OCI-LY1 (cell line): ENCODE data around the gene FHL2.

Experiments used
- H2AFZ ChIP-seq: fragments of 200-600 bp; sonication (generic), shearing (Covaris generic); 2 replicates; pipeline ENCODE4 v1.6.0; 2014; ENCODE audit warnings: antibody characterized with exemption, mild to moderate bottlenecking, low read length
- H3F3A ChIP-seq: fragments of 200-600 bp; sonication (generic), shearing (Covaris generic); 2 replicates; pipeline ENCODE4 v1.6.0; 2014; ENCODE audit warnings: mild to moderate bottlenecking, antibody characterized with exemption, low read length, moderate library complexity; ENCODE audit not compliant: insufficient read depth
- H3K27ac ChIP-seq: fragments of 200-600 bp; sonication (generic); 2 replicates; pipeline ENCODE4 v1.5.1; 2014; ENCODE audit warnings: low read length, mixed run types, mild to moderate bottlenecking, low read depth; ENCODE audit not compliant: poor library complexity, severe bottlenecking
- H3K27me3 ChIP-seq: fragments of 200-600 bp; sonication (generic); 2 replicates; pipeline ENCODE4 v1.6.0; 2014; ENCODE audit warnings: antibody characterized with exemption, mild to moderate bottlenecking, low read length, moderate library complexity; ENCODE audit not compliant: insufficient read depth
- H3K36me3 ChIP-seq: fragments of 200-600 bp; sonication (generic); 2 replicates; pipeline ENCODE4 v1.6.1; 2014; ENCODE audit warnings: mild to moderate bottlenecking, antibody characterized with exemption, low read length, moderate library complexity, mixed read lengths; ENCODE audit not compliant: insufficient read depth
- H3K4me1 ChIP-seq: fragments of 200-600 bp; sonication (generic); 2 replicates; pipeline ENCODE4 v1.5.1; 2014; ENCODE audit warnings: mild to moderate bottlenecking, low read length, moderate library complexity; ENCODE audit not compliant: insufficient read depth, severe bottlenecking
- H3K4me2 ChIP-seq: fragments of 200-600 bp; sonication (generic), shearing (Covaris generic); 2 replicates; pipeline ENCODE4 v1.6.1; 2014; ENCODE audit warnings: low read length
- H3K4me3 ChIP-seq: fragments of 200-600 bp; sonication (generic); 2 replicates; pipeline ENCODE4 v1.5.1; 2014; ENCODE audit warnings: low read length, low read depth, mild to moderate bottlenecking, mixed read lengths; ENCODE audit not compliant: poor library complexity, severe bottlenecking
- H3K79me2 ChIP-seq: fragments of 200-600 bp; shearing (Covaris generic); 2 replicates; pipeline ENCODE4 v1.6.1; 2016; ENCODE audit warnings: mixed run types, low read length, mixed read lengths; ENCODE audit not compliant: insufficient read depth
- H3K9ac ChIP-seq: fragments of 200-600 bp; sonication (generic), shearing (Covaris generic); 2 replicates; pipeline ENCODE4 v1.6.1; 2014; ENCODE audit warnings: mild to moderate bottlenecking, low read length, mixed read lengths
- H3K9me2 ChIP-seq: fragments of 200-600 bp; sonication (generic), shearing (Covaris generic); 2 replicates; pipeline ENCODE4 v1.6.1; 2014; ENCODE audit warnings: low read depth, mild to moderate bottlenecking, low read length, mixed read lengths
- H3K9me3 ChIP-seq: fragments of 200-600 bp; shearing (Covaris generic); 2 replicates; pipeline ENCODE4 v1.6.1; 2014; ENCODE audit warnings: low read length, mixed read lengths
- H4K20me1 ChIP-seq: fragments of 200-600 bp; sonication (generic), shearing (Covaris generic); 2 replicates; pipeline ENCODE4 v1.6.0; 2016; ENCODE audit warnings: mild to moderate bottlenecking, low read length; ENCODE audit not compliant: insufficient read depth
- CTCF ChIP-seq: fragments of 200-600 bp; sonication (generic), shearing (Covaris generic); IDR thresholded peaks from 2 replicates; pipeline ENCODE4 v1.5.1; 2017; ENCODE audit warnings: mild to moderate bottlenecking, antibody characterized with exemption, low read length, moderate library complexity, mixed read lengths
- EZH2 ChIP-seq: fragments of 200-600 bp; sonication (generic), shearing (Covaris generic); IDR thresholded peaks from 2 replicates; pipeline ENCODE4 v1.8.0; 2017; ENCODE audit warnings: borderline replicate concordance, mixed run types, mild to moderate bottlenecking, antibody characterized with exemption, low read length, moderate library complexity, mixed read lengths

The FHL2 gene

GRCh38 chr2:105438104-105438929, 39.5 kb upstream of the FHL2 start:
- H3K36me3 ChIP-seq, result no peaks in the 10 kb centered on the region
- no peaks in the 10 kb centered on the region for H3K79me2 ChIP-seq
- H3K4me1 ChIP-seq, result no peaks in the 10 kb centered on the region
- no peaks in the 10 kb centered on the region for H4K20me1 ChIP-seq
- H3F3A ChIP-seq, result no peaks in the 10 kb centered on the region
- no peak overlapping the region for H3K27ac ChIP-seq
- H3K9me3 ChIP-seq, result no peaks in the 10 kb centered on the region
- TF ChIP-seq EZH2 (no peak), CTCF (no peak)
- H3K27me3 ChIP-seq, result no peaks in the 10 kb centered on the region
- no peaks in the 10 kb centered on the region for H3K9me2 ChIP-seq
- no peak overlapping the region for H3K9ac ChIP-seq
- no peak overlapping the region for H2AFZ ChIP-seq
- H3K4me3 ChIP-seq, result no peak overlapping the region
- H3K4me2 ChIP-seq, result no peak overlapping the region

GRCh38 chr2:105437708-105438103, 38.9 kb upstream of the FHL2 start:
- Histone ChIP-seq H3K9me3 (no peaks in the 10 kb centered on the region), H3K27me3 (no peaks in the 10 kb centered on the region), H3K79me2 (no peaks in the 10 kb centered on the region), H3K36me3 (no peaks in the 10 kb centered on the region), H3F3A (no peaks in the 10 kb centered on the region), H3K27ac (no peak overlapping the region), H3K4me3 (no peak overlapping the region), H3K9ac (no peak overlapping the region), H3K4me2 (no peak overlapping the region), H4K20me1 (no peaks in the 10 kb centered on the region), H3K4me1 (no peaks in the 10 kb centered on the region), H2AFZ (no peak overlapping the region), H3K9me2 (no peaks in the 10 kb centered on the region)
- no peak for TF ChIP-seq EZH2
- no peak for TF ChIP-seq CTCF

GRCh38 chr2:105432749-105433148, 33.9 kb upstream of the FHL2 start:
- H2AFZ ChIP-seq, result no peak overlapping the region
- no peaks in the 10 kb centered on the region for H3K36me3 ChIP-seq
- no peaks in the 10 kb centered on the region for H3F3A ChIP-seq
- H3K79me2 ChIP-seq, result no peaks in the 10 kb centered on the region
- no peak overlapping the region for H3K9ac ChIP-seq
- no peaks in the 10 kb centered on the region for H3K9me2 ChIP-seq
- no peaks in the 10 kb centered on the region for H3K9me3 ChIP-seq
- TF ChIP-seq EZH2, result no peak
- TF ChIP-seq CTCF, result no peak
- H4K20me1 ChIP-seq, result no peaks in the 10 kb centered on the region
- no peak overlapping the region for H3K27ac ChIP-seq
- no peak overlapping the region for H3K4me2 ChIP-seq
- H3K4me1 ChIP-seq, result no peaks in the 10 kb centered on the region
- H3K4me3 ChIP-seq, result no peak overlapping the region
- H3K27me3 ChIP-seq, result no peaks in the 10 kb centered on the region
